HepG2 (cell line): Measurements from ENCODE around the gene PPP1R13L. TPM values are rescaled to one million over a fixed set of nuclear protein-coding genes. Genes with fewer than 3 reads are reported as not detected.

Experiments
- DDIT3 ChIP-seq: sonication (generic); formaldehyde crosslinking; IDR thresholded peaks from 2 replicates; pipeline ENCODE4 v1.4.0; 2020; ENCODE audit warnings: mild to moderate bottlenecking, missing genetic modification reagents
- FLYWCH1 ChIP-seq: sonication (generic); formaldehyde crosslinking; IDR thresholded peaks from 2 replicates; pipeline ENCODE4 v1.8.1; 2023; ENCODE audit warnings: mild to moderate bottlenecking, missing genetic modification reagents
- HMGXB3 ChIP-seq: sonication (generic); formaldehyde crosslinking; IDR thresholded peaks from 2 replicates; pipeline ENCODE4 v1.4.0; 2020; ENCODE audit warnings: missing genetic modification reagents, borderline replicate concordance
- HNRNPLL ChIP-seq: fragments of 200-400 bp; formaldehyde crosslinking; IDR thresholded peaks from 2 replicates; pipeline ENCODE4 v1.6.1; 2017; ENCODE audit warnings: mild to moderate bottlenecking, low read depth, low read length; ENCODE audit not compliant: poor library complexity, severe bottlenecking
- ISX ChIP-seq: sonication (generic); formaldehyde crosslinking; conservative IDR thresholded peaks from 2 replicates; pipeline ENCODE4 v1.5.0; 2020; ENCODE audit warnings: missing genetic modification reagents
- KDM1A ChIP-seq: IDR thresholded peaks from 2 replicates; pipeline ENCODE4 v1.6.1; 2016; ENCODE audit warnings: missing compliant biosample characterization
- MEIS1 ChIP-seq: sonication (generic); formaldehyde crosslinking; IDR thresholded peaks from 2 replicates; pipeline ENCODE4 v1.9.0; 2021; ENCODE audit warnings: mild to moderate bottlenecking, missing genetic modification reagents, moderate library complexity, borderline replicate concordance
- MTF1 ChIP-seq: sonication (generic); formaldehyde crosslinking; IDR thresholded peaks from 2 replicates; pipeline ENCODE4 v1.5.0; 2020; ENCODE audit warnings: missing genetic modification reagents
- NKX3-1 ChIP-seq: sonication (generic); formaldehyde crosslinking; IDR thresholded peaks from 2 replicates; pipeline ENCODE4 v1.5.0; 2020; ENCODE audit warnings: missing genetic modification reagents
- PLSCR1 ChIP-seq: sonication (generic); formaldehyde crosslinking; IDR thresholded peaks from 2 replicates; pipeline ENCODE4 v1.5.0; 2020; ENCODE audit warnings: missing genetic modification reagents, mild to moderate bottlenecking, borderline replicate concordance
- SAFB2 ChIP-seq: sonication (generic); formaldehyde crosslinking; IDR thresholded peaks from 2 replicates; pipeline ENCODE4 v1.5.1; 2020; ENCODE audit warnings: missing genetic modification reagents, low read depth, mild to moderate bottlenecking, borderline replicate concordance
- ZBTB2 ChIP-seq: sonication (generic); formaldehyde crosslinking; IDR thresholded peaks from 2 replicates; pipeline ENCODE4 v1.8.0; 2022; ENCODE audit warnings: low read depth, missing genetic modification reagents
- ZBTB33 ChIP-seq: sonication (generic); formaldehyde crosslinking; IDR thresholded peaks from 2 replicates; pipeline ENCODE4 v1.4.0; 2020; ENCODE audit warnings: missing genetic modification reagents
- ZBTB42 ChIP-seq: sonication (generic); formaldehyde crosslinking; IDR thresholded peaks from 2 replicates; pipeline ENCODE4 v1.5.0; 2020; ENCODE audit warnings: mild to moderate bottlenecking, missing genetic modification reagents
- ZBTB8A ChIP-seq: sonication (generic); formaldehyde crosslinking; IDR thresholded peaks from 2 replicates; pipeline ENCODE4 v1.4.0; 2020; ENCODE audit warnings: mild to moderate bottlenecking, low read depth, missing genetic modification reagents, borderline replicate concordance
- ZNF207 ChIP-seq: fragments of 450-650 bp; IDR thresholded peaks from 2 replicates; pipeline ENCODE4 v1.6.1; 2016; ENCODE audit warnings: antibody characterized with exemption, borderline replicate concordance
- ZNF83 ChIP-seq: sonication (generic); formaldehyde crosslinking; IDR thresholded peaks from 2 replicates; pipeline ENCODE4 v1.4.0; 2020; ENCODE audit warnings: missing genetic modification reagents, mild to moderate bottlenecking, borderline replicate concordance
- polyA plus RNA-seq, 8 experiments: library from polyadenylated mRNA; depleted of rRNA in 3 of 8; stranded (reverse) in 7 of 8; unstranded in 1 of 8; fragments of >200 nt; fragmentation: Illumina TruSeq in 4 of 8; extraction: Trizol in 4 of 8; gene quantifications; 2 replicates each; pipeline versions ENCODE4 v1.2.1 to v1.2.3, GENCODE V29; 2011 to 2016; ENCODE audit warnings: low read depth in 4 of 8, missing spikeins in 1 of 8, mixed read lengths in 1 of 8; ENCODE audit not compliant: insufficient read depth in 1 of 8
- total RNA-seq, 5 experiments: library from RNA; depleted of rRNA; stranded (reverse); fragments of >200 nt; fragmentation: Illumina TruSeq; extraction: Trizol; gene quantifications; 2 replicates each; pipeline ENCODE4 v1.2.3, GENCODE V29; 2016; ENCODE audit warnings: low read depth in 1 of 5

Gene PPP1R13L
- total and polyA plus RNA-seq, 2 of the 13 experiments (the other 11 are each of a cell fraction or from before 2014, with no cell fraction given): 1.3 to 6.6 TPM

GRCh38 chr19:45443462-45444317, 38.8 kb upstream of the PPP1R13L start (continued):
- no peak for TF ChIP-seq ZBTB33 (CRISPR knock-in tag)
- no peak for TF ChIP-seq ZBTB8A (CRISPR knock-in tag)
- TF ChIP-seq ZBTB42 (CRISPR knock-in tag): no peak
- TF ChIP-seq ZNF83 (CRISPR knock-in tag): no peak
- TF ChIP-seq KDM1A (CRISPR knock-in tag): no peak
- TF ChIP-seq MEIS1 (CRISPR knock-in tag): no peak
- no peak for TF ChIP-seq NKX3-1 (CRISPR knock-in tag)
- TF ChIP-seq ISX (CRISPR knock-in tag): no peak
- TF ChIP-seq HMGXB3 (CRISPR knock-in tag): no peak
- no peak for TF ChIP-seq DDIT3 (CRISPR knock-in tag)
- TF ChIP-seq MTF1 (CRISPR knock-in tag): no peak
- TF ChIP-seq HNRNPLL: peak; percentile 72
- TF ChIP-seq ZNF207: no peak
- no peak for TF ChIP-seq PLSCR1 (CRISPR knock-in tag)
- TF ChIP-seq SAFB2 (CRISPR knock-in tag): no peak
- peak; percentile 38; the same call in 1 of the 2 replicates for TF ChIP-seq ZBTB2
- no peak for TF ChIP-seq FLYWCH1 (CRISPR knock-in tag)
